ENCODE results near the gene ATXN1.

- no peak for TF ChIP-seq ZNF530 (CRISPR knock-in tag; IDR thresholded peaks at IDR 0.05; ENCODE audit: low read depth)
- no peak for TF ChIP-seq ELF4 (CRISPR knock-in tag; IDR thresholded peaks at IDR 0.05; ENCODE audit: borderline replicate concordance)
- no peak for TF ChIP-seq SRSF1 (optimal IDR thresholded peaks at IDR 0.05; ENCODE audit: low read depth, low read length)
- no peak for TF ChIP-seq CTCF (CRISPR knock-in tag; IDR thresholded peaks at IDR 0.05)
- TF ChIP-seq SKIL (CRISPR knock-in tag; IDR thresholded peaks at IDR 0.05; ENCODE audit: borderline replicate concordance), result no peak
- TF ChIP-seq BCL6 (CRISPR knock-in tag; IDR thresholded peaks at IDR 0.05), result no peak
These were observed 168.9 kb downstream of the ATXN1 start for GRCh38 chr6:16592223-16592911.
